ENCODE results near the gene HMCES.
A peak's percentile ranks its signal among the peaks of the same experiment; 100 is the strongest.

The HMCES gene

DNA sequence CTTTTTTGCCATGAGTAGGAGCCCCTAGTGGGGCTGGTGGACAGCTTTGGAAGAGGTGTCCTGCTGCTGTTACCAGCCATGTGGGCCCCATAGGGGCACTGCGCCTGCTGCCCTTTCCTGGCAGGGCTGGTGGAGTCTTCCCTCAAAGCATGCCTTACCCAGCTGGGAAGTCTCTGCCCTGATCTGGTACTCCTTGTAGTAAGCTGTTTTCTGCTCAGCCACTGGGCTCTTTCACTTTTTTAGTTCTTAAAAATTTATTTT lies 26.2 kb downstream of the HMCES start:
- DNase-seq (ENCODE audit: low read depth), result no peak

- DNase-seq (ENCODE audit: low read depth), result no peak
Measured at GRCh38 chr3:129305592-129306091, 27.0 kb downstream of the HMCES start.

DNA sequence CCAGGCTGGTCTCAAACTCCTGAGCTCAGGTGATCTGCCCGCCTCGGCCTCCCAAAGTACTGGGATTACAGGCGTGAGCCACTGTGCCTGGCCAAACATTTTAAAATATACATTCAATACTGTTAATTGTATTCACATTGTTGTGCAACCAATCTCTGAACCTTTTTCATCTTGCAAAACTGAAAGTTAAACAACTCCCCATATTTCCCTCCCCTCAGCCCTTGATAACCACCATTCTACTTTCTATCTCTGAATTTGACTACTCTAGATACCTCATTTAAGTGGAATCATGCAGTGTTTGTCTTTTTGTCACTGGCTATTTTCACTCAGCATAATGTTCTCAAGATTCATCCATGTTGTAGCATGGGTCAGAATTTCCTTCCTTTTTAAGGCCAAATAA lies 30.0 kb downstream of the HMCES start:
- DNase-seq (ENCODE audit: low read depth), result no peak

DNA sequence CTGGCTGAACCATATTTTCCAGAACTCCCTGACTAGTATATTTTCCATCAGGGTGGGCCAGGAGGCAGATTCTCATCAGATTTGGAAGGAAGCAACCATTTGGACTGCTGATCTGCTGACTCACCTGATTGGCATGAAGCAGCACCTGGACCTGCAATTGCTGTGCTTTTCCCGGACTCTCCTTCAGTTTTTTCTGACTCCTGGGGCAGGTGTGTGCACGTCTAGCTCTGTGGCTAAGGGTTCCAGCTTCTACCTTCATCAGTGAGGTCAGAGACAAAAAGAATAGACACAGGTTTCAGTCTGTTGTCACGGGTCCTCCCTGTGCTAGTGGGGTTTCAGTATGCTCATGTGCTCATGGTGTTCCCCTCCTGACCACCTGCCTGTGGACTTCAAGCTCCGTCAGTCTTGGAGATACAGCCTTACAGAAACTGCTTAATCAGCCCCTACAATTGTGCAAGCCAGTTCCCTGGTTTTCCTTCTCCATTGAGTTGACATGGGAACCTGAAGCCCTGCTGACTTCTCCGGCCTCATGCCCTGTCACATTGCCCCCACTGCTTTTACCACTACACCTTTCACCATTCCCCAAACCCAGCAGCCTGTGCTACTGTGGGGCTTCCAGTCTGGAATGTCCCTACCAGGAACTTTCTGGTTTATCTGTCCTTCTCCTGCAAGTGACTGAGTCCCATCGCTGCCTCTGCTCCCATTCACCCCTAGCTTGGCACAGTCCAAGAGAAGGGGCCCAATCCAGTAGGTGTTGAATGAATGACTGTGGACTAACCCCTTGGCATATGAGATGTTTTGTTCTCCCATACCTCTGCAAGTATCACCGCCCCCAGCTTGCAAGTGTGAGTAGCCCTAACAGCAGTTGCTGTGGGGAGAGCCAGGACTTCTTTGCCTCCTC lies 31.7 kb downstream of the HMCES start:
- DNase-seq (ENCODE audit: low read depth), result no peak

GRCh38 chr3:129311054-129311902 lies 32.6 kb downstream of the HMCES start:
- DNase-seq (ENCODE audit: low read depth), result no peak

- no peak for DNase-seq (ENCODE audit: low read depth)
Measured at GRCh38 chr3:129312021-129312639, 33.5 kb downstream of the HMCES start.

DNA sequence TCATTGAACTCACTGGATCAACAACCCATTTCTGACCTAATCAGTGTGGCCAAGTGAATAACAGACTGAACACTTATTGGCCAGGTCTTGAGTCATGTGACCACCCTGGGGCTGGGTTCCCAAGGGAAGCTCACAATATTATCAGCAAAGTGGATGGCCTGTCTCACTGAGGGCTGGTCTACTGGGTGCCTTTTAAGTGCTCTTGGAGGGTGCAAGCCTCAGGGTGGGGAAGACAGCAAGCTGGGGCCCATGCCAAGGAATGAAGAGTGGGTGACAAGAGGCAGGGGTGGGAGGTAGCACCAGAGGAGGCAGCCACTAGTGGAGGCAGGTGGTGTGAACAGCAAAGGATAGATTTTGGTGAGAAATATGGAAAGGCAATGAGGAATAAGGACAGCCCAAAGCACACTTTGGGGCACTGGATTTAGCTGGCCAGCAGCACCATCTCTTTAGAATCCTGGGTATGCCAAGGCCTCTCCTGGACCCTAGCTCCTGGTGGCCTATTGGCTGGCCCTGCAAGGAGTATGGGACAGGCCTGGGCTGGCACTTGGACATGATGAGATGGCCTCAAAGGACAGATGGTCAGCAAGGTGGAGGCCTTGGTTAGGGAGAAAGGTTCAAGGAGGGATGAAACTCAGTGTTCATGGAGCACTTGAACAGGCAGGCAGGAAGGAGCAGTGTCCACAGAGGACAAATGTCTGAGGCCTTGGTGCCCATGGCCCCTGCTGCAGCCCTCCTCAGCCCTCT lies 34.2 kb downstream of the HMCES start:
- DNase-seq (ENCODE audit: low read depth), result no peak

DNA sequence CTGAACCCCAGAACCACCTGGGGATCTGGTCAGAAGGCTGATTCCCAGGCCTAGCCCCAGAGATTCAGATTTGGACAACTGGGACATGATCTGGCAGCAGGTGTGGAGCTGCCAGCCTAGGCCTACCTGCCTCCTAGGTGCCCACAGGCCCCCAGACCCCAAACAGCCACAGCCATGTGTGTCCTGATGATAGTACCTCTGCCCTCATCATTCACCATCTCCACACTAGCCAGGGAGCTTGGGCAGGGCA lies 34.7 kb downstream of the HMCES start:
- DNase-seq (ENCODE audit: low read depth), result no peak

GRCh38 chr3:129313665-129314385 lies 35.2 kb downstream of the HMCES start:
- no peak for DNase-seq (ENCODE audit: low read depth)

DNA sequence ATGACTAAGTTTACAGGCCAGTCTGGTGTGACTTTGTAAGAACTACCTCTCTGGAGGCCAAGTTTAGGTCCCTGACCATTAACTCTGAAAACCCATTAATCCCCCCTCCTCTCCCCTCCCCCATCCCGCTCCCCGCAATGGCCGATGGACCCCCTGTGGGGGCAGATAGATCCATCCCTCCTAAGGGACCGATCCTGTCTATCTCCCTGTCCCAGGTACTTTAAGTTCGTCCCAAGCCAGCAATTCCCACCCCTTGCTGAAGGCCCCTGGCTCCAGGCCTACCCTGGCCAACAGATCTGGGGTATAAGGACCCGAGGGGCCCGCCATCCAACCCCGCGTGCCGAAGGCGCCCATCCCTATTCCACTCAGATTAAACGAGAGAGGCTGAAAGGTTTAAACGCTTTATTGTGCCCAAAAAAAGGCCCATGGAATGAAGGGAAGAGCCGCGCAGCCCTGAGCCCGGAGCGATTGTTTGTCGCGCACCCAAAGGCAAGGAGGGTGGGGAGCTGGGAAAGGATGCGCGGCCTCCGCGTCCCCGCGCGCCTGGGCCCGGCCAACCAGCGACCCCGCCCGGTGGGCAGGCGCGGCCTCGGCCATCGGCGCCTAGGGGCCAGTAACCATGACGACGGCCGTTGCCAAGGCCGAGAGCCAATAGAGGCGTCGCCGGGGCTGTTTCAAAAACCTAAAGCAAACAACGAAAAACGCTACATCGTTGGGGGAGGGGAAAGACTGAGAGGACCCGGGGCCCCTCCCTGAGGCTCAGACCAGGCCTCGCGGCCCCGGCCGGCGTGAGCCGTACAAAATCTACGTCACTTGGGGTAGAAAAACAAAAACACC lies 35.9 kb downstream of the HMCES start:
- no peak for DNase-seq (ENCODE audit: low read depth)

GRCh38 chr3:129315223-129315997 lies 36.7 kb downstream of the HMCES start:
- DNase-seq (ENCODE audit: low read depth), result no peak

GRCh38 chr3:129315998-129316247 lies 37.3 kb downstream of the HMCES start:
- no peak for DNase-seq (ENCODE audit: low read depth)

GRCh38 chr3:129316248-129317013 lies 37.8 kb downstream of the HMCES start:
- DNase-seq (ENCODE audit: low read depth), result peak; percentile 89

GRCh38 chr3:129317014-129317771 lies 38.5 kb downstream of the HMCES start:
- no peak for DNase-seq (ENCODE audit: low read depth)

GRCh38 chr3:129317848-129318247 lies 39.2 kb downstream of the HMCES start:
- no peak for DNase-seq (ENCODE audit: low read depth)

- DNase-seq (ENCODE audit: low read depth), result no peak
Measured at GRCh38 chr3:129318921-129319320, 40.3 kb downstream of the HMCES start.

DNA sequence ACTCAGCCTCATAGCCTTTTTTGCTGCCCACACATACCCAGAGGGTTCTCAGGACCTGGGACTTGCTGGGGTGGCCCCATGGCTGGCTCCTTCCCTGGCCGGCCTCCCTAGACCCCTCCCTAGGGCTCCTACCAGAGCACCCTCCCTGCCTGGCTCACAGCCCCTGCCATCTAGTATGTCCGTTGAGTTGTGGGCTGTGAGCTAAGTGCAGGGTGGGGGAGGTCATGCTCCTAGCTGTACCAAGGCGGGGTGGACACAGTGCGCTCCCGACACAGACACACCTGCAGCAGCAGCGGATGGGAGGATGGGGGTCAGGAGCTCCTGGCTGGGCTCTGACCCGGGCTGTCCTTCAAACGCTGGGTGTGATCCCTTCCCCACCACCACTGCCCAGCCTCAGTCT lies 41.6 kb downstream of the HMCES start:
- DNase-seq (ENCODE audit: low read depth), result no peak

GRCh38 chr3:129320825-129321487 lies 42.3 kb downstream of the HMCES start:
- DNase-seq (ENCODE audit: low read depth), result no peak
